ENCODE data around the gene KCNJ6.
"Not testable (repeated sequence)": the region's sequence is repeated elsewhere in the genome, so short reads cannot be mapped to it uniquely, and the experiment has no call there.

Gene KCNJ6

DNA sequence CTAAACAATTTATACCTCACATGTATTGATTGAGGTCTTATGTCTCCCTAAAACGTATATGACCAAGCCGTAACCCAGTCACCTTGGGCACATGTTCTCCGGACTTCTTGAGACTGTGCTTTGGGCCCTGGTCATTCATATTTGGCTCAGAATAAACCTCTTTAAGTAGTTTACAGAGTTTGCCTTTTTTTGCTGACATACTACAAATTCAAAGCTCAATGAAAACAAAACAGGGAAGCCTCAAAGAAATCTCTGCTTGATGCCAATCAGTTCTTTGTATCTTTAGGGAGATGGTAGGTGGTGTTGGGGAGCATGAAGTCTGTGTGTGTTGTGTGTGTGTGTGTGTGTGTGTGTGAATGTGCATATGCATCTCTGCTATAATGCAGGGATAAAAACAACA, 247.0 kb downstream of the KCNJ6 start:
- DNase-seq = no peak

DNA sequence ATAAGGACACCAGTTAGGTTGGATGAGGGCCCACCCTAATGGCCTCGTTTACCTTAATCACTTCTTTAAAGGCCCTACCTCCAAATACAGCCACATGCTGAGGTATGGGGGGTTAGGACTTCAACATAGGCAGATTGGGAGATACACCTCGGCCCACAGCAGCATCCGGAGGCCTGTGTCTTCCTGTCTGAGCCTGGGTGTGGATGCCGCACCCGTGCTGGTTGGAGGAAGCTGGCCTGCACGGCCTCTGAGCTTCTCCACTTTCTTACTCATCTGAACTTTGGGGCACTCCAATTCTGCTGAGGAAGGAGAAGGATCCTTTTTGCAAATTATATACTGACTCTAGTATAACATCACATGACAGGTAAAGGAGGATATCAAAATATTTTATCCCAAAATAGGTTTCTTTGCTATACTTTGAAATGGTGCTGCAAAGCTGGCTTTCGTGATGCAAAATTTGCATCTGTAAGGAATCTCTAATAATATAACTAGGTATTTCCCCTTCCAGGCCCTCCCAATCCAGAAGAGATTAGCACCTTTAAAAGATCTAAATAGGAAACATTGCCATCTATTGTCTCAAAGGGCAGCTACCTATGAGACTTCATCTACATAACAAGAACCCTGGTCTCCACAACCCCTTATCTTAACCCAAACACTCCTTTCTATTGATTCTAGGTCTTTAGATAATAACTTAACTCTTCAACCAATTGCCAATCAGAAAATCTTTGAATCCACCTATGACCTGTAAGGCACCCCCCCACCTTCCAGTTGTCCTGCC, 247.6 kb downstream of the KCNJ6 start:
- no peak for DNase-seq

DNA sequence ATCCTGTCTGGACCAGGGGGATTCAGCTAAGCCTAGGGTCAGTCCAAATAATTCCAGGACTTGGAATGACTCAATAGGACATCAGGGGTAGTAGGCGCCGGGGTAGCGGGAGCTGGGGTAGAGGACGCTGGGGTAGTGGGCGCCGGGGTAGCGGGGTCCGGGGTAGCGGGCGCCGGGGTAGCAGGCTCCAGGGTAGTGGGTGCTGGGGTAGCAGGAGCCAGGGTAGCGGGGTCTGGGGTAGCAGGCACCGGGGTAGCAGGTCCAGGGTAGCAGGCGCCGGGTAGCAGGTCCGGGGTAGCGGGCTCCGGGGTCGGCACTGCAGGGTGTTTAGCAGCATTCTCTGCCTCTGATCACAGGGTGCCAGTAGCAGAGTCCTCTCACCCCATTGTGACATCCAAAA, 248.9 kb downstream of the KCNJ6 start:
- no peak for DNase-seq

DNA sequence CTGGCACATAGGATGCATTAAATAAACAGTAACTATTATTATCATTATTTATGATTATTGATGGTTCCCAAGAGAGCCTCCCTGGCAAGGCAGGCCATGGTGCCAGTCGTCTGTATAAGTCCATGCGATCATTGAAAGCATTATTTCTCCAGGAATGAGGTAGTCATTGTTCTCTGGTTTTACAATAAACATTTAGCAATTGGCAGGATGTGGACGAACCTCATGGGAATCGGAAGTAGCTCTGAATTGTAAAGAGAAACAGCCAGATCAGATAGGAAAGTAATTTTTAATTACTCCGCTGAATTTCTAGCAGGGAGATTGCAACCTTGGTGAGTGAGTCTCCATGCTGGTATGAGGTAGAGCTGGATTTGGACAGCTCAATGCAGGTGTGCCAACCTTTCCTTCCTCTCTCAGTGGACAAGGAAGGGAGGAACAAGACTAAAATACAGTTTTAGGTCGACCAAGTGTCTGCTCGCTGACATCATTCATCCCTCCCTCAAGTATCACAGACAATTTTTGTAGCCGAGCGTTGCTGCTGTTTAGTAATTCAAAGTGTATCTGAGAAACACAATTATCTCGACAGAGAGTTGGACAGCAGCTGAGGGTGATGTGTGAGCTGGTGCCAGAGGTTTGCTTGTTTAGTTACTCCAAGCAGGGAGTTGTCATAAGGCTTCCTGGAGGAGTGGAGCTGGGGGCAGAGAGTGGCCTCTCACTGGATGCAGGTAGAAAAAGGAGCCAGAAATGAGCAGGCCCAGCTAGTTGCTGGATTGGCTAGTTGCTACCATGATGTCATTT, 250.8 kb downstream of the KCNJ6 start:
- DNase-seq = no peak

DNA sequence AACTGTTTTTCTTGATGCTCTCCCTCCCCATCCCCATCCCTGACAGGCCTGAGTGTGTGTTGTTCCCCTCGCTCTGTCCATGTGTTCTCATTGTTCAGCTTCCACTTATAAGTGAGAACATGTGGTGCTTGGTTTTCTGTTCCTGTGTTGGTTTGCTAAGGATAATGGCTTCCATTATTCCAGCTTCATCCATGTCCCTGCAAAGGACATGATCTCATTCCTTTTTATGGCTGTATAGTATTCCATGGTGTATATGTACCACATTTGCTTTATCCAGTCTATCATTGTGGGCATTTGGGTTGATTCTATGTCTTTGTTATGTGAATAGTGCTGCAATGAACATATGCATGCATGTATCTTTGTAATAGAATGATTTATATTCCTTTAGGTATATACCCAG, 254.0 kb downstream of the KCNJ6 start:
- not testable (repeated sequence) for DNase-seq

DNA sequence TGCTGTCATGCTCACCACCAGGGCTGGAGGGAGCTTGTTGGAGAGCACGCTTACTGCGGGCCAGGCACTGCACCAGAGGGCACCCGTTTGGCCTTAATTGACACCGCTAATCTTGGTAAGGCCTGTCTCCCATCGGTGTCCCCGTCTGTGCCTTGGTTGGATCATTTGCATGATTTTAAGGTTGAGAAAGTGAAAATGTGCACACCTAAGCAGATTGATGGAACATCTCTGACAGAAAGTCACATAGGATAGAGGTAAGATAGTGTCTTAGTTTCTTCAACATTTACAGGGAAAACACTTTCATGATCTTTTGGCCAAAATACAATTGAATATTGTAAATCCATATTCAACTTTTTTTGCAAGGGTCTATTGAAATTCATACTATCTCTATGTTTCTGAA, 255.5 kb downstream of the KCNJ6 start:
- no peak for DNase-seq

DNA sequence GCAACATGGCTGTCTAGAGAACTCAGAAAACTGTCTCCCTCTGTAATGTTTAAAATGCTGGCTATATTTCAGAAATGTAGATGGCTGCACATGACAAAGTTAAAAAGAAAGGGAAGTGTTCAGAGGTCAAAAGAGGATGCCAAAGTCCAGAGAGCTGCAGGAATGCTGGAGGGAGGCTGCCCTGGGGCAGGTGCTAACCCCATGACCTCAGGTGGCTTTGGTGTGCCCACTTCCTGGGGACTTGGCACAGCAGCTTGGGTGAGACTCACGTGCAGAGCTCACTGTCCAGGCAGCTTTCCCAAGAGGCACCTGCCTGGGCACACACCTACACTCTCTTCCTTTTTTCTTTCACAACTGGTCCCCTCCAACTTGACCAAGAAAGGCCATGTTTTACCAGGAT, 256.4 kb downstream of the KCNJ6 start:
- DNase-seq = no peak

DNA sequence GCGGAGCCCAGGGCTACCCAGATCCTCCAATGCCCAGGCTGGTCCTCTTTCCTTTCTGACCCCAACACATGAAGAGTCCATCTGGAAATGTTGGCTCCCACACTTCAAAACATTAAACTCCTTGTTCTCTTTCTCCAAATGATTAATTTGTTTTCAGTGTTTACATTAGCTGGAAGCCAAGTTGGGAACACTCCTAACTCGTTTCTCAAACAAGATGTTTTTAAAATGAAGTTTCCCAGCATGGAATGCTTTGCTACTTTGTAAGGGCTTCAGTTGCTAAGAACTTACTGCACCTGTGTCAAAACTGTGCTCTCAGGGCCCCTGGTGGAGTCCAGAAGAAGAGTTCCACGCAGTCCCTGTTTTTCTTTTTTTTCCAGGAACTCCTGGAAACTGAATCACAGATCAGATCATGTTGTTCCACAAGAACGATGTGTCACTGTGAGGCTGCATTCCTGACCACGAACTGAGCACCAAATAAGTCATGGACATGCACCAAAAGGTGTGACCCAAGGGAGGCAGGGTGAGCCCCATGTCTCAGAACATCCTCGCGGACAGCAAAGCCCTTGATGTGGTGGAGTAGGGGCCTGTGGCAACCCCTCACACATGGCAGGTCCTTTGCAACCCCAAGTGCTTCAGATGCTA, 257.3 kb downstream of the KCNJ6 start:
- no peak for DNase-seq

DNA sequence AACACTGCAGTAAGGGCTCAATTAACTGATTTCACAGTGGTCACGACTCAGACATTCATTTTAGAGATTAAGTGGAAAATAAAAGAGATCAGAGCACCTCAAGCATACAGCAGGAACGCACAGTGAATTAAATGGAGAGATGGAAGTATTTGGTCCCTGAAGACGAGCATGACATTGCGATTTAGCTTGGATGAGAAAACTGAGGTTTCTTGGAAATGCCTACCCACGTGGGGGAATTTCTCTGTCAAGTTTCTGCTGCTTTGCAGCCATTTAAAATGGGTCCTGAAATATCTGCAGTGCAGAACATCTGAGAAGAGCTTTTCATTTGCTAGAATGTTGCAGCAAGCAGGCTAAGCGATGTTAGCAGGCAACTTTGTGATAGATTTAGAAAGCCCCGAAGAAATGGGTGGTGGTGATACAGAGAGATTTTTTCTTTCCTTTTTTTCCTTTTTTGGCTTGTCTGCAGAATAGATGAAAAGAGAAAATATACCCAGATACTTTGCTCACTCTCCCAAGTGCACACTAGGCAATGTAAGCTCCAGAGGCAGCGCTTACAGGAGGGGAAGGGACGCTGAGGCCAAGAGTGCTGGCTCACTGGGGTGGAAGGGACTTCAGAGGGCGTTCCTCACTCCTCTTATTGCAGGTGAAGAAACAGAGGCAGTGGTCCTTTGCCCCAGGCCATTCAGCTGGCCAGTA, 258.0 kb downstream of the KCNJ6 start:
- no peak for DNase-seq

DNA sequence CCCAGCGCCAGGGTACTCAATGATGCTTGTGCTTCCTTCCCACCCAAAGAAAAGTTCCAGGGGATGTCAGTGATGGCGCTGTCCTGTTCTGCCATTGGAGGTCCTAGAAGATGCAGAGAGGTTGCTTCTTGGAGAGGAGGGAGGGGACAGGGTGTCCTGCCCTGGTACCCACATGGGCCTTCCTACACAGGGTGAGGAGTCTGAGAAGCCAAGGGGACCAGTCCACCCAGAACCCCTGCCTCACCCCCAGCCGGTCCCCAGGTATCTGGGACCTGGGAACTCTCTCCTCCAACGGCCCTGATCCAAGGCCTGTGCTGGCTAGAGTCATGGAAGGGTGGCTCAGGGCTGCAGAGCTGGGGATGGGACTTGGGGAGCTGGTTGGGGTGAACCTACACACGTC, 259.4 kb downstream of the KCNJ6 start:
- DNase-seq = no peak

DNA sequence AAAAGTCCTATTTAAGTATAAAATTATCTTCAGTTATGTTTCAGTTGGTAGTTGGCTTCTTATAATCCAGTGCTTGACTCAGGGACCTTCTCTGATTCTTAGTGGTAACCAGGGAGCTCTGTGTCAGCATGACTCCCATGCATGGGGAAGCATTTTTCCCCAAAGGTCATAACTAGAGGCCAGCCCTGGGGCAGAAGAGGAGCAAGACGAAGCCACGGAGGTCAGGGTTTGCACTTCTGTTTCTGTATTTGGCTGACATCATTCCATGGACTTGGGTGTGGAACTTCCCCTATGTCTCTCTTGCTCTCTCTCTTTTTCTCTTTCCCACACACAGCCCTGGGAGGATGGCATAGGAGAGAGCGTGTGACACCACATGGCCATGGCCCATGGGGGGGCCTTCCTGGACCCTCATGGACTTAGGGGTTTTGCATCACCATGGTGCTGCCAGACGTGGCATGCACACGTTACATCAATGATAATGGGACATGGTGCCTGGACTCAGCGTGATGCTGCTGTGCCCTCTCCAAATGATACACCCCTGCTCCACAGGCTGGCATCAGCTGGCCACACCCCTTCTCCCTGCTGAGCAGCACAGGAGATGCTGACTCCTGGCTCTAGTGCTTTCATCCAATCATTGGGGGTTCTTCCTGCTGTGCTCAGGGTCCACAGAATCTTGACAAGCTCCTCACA, 260.5 kb downstream of the KCNJ6 start:
- peak; percentile 6 for DNase-seq

DNA sequence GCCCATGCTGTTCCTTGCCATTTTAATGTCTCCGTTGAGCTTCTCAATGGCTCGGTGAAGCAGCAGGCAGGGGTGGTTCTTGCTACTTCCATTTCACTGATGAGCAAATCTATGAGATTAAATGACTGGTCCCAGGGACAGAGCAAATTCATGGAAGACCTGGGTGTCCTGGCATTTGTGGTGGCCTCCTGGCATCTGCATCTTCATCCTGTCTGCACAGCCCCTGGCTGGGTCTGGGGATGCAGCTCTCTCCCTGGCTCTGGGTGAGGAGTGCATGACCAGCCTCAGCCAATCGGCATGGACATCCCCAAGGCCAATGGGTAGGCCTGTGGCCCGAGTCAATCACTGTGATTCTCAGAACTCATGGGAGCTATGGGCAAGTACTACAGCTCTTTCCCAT, 261.7 kb downstream of the KCNJ6 start:
- no peak for DNase-seq

DNA sequence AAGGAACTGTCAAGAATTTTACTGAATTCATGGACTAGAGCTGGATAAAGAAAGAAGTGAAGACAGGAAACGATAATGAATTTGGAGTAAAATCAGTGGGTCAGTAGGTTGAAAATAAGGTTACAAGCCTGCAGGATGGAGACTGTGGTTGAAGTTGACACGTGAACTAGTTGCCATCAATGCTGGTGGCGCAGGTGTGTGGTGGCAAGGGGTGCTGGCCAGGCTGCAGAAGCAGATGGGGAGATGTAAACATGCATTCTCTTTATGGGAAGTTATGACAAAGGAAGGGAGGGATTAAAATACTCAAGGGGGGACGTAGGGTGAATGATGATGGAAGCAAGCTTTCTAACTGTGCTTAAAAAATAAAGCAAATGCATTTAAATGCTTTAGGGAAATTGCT, 263.1 kb downstream of the KCNJ6 start:
- DNase-seq = no peak

DNA sequence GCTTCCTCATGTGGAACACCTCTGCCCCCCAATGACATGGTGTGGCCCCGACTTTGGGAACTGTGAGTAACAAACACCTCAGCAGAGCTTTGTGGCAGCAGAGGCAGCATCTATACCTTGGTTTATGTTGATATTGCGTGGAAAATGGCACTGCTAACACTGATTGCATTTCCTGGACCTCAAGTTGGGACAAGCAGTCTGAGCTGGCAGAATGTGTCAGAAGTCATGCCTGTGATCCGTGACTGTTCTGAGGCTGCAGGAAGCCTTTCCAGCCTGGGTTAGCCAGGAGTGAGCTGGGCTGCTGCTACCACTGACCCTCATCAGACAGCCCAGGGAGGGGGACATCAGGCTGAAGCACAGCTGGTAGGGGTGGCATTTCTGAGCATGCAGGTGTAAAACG, 268.5 kb downstream of the KCNJ6 start:
- DNase-seq = no peak

DNA sequence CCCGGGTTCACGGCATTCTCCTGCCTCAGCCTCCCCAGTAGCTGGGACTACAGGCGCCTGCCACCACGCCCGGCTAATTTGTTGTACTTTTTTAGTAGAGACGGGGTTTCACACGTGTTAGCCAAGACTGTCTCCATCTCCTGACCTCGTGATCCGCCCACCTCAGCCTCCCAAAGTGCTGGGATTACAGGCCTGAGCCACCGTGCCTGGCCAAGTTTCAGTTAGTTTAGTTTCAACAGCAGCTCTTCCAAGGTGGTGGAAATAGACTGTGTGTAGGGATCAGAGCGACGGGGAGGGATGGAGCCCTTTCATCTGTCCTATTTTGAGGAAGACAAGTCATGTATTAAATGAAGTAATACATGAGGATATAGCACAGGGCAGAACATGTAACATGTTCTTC, 269.5 kb downstream of the KCNJ6 start:
- not testable (repeated sequence) for DNase-seq

DNA sequence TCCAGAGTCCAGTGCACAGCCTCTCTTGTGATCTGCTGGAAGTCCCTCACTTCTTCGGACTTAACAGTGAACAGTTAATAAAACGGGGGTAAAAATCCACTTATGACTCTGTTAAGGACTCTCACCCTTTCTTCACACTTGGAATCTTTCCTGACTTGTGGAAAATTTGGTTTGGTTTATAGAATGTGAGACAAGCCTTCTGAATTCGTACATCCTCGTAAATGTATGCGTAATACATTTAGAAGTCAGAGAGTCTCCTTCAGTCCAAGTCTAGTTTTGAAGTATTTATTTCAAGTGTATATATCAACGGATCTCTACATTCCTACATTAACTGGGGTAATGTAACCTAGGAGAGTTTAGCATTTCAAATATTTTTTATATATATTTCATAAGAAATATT, 270.4 kb downstream of the KCNJ6 start:
- no peak for DNase-seq

DNA sequence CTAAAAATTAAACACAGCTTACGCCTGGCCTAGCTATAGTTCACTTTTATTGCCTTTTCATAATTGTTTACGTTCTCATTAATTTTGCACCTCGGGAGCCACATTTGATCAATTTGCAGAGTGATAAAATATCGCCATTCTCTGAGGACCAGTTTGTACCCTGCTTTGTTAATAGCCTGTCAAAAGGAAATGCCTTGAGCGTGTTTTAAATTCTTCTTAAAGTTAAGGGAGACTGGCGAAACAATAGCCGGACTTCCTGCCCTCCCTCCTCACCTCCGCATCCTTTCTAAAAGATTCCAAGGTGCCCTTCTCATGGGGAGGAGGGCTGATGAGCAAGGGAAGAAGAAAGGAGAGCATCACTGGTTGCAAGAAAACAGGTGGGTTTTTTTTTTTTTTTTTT, 271.6 kb downstream of the KCNJ6 start:
- DNase-seq = no peak

DNA sequence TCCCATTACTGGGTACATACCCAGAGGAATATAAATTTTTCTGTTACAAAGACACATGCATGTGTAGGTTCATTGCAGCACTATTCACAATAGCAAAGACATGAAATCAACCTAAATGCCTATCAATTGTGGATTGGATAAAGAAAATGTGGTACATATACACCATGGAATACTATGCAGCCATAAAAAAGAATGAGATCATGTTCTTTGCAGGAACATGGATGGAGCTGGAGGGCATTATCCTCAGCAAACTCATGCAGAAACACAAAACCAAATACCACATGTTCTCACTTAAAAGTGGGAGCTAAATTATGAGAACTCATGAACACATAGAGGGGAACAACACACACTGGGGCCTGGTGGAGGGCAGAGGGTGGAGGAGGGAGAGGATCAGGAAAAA, 272.4 kb downstream of the KCNJ6 start:
- not testable (repeated sequence) for DNase-seq

DNA sequence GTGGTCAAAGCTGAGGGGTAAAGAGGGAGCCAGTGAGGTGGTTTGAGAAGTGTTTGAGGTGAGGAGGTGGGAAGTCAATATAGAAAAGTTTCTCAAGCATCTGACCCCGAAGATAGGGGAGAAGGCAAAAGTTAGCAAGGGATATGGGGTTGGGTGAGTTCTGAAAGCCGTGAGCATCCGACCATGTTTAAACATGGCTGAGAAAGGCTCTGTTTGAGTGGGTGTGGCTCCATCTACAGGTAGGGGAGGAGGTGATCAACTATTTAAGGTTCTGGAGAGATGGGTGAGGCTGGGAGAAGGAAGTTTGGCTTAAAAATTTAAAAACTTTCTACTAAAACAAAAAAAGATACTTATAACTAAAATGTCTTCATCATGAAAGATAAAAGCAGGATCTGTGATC, 273.8 kb downstream of the KCNJ6 start:
- no peak for DNase-seq

DNA sequence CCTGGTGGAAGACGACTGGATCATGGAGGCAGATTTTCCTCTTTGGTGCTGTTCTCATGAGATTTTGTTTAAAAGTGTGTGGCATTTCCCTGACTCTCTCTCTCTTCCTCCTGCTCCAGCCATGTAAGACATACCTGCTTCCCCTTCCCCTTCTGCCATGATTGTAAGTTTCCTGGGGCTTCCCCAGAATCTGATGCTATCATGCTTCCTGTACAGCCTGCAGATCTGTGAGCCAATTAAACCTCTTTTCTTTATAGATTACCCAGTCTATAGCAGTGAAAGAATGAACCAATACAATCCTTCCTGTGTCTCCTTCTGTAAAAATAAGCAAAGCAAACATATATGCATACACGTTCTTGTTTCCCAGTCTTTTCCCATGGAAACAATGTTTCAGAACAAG, 276.5 kb downstream of the KCNJ6 start:
- no peak for DNase-seq

DNA sequence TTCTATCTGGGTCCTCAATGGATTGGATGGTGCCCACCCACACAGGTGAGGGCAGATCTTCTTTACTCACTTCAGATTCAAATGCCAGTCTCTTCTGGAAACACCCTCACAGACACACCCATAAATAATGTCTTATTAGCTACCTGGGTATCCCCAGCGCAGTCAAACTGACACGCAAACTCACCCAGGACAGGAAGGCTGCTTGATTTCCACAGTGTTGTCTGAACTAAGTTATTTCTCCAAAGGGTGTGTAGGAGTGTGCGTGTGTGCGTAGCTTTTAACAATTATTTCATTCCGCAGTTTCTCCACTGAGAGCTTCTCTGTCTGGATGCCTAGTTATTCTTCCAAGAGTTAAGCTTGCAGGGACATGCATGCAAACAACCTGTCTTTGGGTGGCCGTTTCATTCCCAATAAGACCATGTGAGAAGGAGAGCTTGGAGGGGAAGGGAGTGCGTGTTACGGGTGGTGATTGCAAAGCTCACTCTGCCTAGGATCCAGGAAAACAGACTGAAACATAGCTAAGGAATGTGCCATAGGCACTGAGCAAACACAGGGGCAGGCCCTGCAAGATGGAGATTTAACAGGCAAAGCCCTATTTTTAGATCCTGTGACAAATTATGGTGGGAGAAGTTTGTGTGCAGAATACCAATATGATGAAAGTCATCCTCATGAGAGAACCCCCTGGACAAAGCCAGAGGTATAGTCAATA, 280.0 kb downstream of the KCNJ6 start:
- no peak for DNase-seq
